Adipose tissue (tissue), 3 donors: ENCODE measurements around the gene SORCS2. TPM values are rescaled to one million over a fixed set of nuclear protein-coding genes. Genes with fewer than 3 reads are reported as not detected.
"Not testable (repeated sequence)": the region's sequence is repeated elsewhere in the genome, so short reads cannot be mapped to it uniquely, and the experiment has no call there.

Experiments used
- H3K27ac ChIP-seq: one replicate; pipeline ENCODE4 v1.5.1; 2013; ENCODE audit warnings: low read depth, low read length
- WGBS, 3 donors: extraction: QIAGEN DNeasy Blood & Tissue Kit; methylation state at CpG; one replicate each; pipeline ENCODE4 v1.1.7; 2013; 5-methylcytosine and 5-hydroxymethylcytosine counted together
- polyA plus RNA-seq, 3 donors: library from polyadenylated mRNA; stranded (reverse); fragments of 200-250 nt; gene quantifications; one replicate each; pipeline ENCODE4 v1.2.3, GENCODE V29; 2013
- donor health status: healthy with polysubstance abuse.
- donor health status: Bipolar disorder and iron deficiency.
- donor health status: healthy.

SORCS2 gene
- polyA plus RNA-seq, 3 donors = 0.22 to 2.2 (median 0.83) TPM

DNA sequence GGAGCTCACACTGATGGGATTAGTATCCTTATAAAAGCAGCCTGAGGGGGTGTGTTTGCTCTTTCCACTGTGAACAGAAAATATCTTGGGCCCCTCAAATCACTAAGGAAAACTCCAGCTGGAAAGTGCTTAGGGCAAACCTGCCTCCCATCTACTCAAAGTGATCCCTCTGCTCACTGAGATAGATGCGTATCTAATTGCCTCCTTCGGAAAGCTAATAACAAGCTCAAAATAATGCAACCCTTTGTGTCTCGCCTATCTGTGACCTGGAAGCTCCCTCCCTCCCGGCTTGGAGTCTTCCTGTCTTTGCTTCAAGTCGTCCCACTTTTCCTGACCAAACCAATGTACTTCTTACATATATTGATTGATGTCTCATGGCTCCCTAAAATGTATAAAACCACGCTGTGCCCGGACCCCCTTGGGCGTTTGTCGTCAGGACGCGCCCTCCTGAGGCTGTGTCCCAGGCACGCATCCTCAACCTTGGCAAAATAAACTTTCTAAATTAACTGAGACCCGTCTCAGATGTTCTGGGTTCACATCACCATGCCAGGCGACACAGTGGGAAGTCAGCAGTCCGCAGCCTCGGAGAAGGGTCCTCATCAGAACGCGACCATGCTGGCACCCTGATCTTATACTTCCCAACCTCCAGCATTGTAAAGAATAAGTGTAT lies 34.1 kb upstream of the SORCS2 start:
- 90 to 92% (median 90%) methylated on average over 18 of the region's 18 CpGs for WGBS, 3 donors

GRCh38 chr4:7158991-7159390 lies 33.3 kb upstream of the SORCS2 start:
- 76 to 93% (median 91%) methylated on average over 10 of the region's 10 CpGs for WGBS, 3 donors
- no peak overlapping the region for H3K27ac ChIP-seq

More for the DNA sequence above, 34.1 kb upstream of the SORCS2 start:
- H3K27ac ChIP-seq = no peak overlapping the region

GRCh38 chr4:7159923-7160322 lies 32.4 kb upstream of the SORCS2 start:
- 34 to 86% (median 85%) methylated on average over 6 of the region's 6 CpGs for WGBS, 3 donors
- H3K27ac ChIP-seq = no peak overlapping the region

DNA sequence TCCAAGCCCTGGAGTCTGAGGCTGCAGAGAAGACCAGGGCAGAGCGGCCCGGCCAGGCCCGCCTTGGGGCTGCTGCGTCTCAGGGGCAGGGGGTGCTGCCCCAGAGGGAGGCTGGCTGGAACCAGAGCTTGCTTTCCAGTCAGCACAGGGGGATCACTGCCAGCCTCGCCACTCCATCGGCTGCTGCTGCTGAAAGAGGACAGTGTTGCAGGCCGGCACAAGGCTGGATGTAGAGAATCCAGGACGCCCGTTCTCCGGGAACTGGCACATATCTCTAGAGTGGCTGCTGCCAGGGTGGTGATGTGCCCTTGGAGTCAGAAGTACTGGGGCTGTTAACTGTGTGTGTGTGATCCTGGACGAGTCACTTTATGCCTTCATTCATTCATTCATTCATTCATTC lies 31.9 kb upstream of the SORCS2 start:
- H3K27ac ChIP-seq = no peak overlapping the region
- WGBS, 3 donors = 51 to 91% (median 84%) methylated on average over 11 of the region's 11 CpGs

- 74 to 94% (median 90%) methylated on average over 10 of the region's 10 CpGs for WGBS, 3 donors
Measured at GRCh38 chr4:7160951-7161440, 31.3 kb upstream of the SORCS2 start.

GRCh38 chr4:7161721-7162214 lies 30.6 kb upstream of the SORCS2 start:
- H3K27ac ChIP-seq = no peak overlapping the region
- 26 to 88% (median 79%) methylated on average over 6 of the region's 6 CpGs for WGBS, 3 donors

More at GRCh38 chr4:7160951-7161440, 31.3 kb upstream of the SORCS2 start:
- H3K27ac ChIP-seq = no peak overlapping the region

- not testable (repeated sequence) for H3K27ac ChIP-seq
- WGBS, 3 donors = 73 to 93% (median 92%) methylated on average over 26 to 28 of the region's 28 CpGs
Measured at GRCh38 chr4:7165056-7165873, 27.1 kb upstream of the SORCS2 start.

GRCh38 chr4:7165874-7166201 lies 26.5 kb upstream of the SORCS2 start:
- no peak overlapping the region for H3K27ac ChIP-seq
- 93 to 96% (median 95%) methylated on average over 9 of the region's 9 CpGs for WGBS, 3 donors

DNA sequence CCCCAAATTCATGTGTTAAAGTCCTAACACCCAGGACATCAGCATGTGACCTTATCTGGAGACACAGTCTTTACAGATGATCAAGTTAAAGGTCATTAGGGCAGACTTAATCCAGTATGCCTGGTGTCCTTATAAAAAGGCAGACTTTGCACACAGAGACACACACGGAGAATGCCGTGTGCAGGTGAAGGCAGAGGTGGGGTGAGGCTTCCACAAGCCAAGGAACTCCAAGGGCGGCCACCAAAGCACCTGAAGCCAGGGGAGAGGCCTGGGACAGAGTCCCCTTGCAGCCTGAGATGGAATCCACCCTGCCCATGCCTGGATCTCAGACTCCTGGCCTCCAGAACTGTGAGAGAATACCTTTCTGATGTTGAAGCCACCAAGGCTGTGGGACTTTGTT lies 26.1 kb upstream of the SORCS2 start:
- no peak overlapping the region for H3K27ac ChIP-seq
- WGBS, 3 donors = 89 to 100% (median 98%) methylated on average over 3 of the region's 3 CpGs

DNA sequence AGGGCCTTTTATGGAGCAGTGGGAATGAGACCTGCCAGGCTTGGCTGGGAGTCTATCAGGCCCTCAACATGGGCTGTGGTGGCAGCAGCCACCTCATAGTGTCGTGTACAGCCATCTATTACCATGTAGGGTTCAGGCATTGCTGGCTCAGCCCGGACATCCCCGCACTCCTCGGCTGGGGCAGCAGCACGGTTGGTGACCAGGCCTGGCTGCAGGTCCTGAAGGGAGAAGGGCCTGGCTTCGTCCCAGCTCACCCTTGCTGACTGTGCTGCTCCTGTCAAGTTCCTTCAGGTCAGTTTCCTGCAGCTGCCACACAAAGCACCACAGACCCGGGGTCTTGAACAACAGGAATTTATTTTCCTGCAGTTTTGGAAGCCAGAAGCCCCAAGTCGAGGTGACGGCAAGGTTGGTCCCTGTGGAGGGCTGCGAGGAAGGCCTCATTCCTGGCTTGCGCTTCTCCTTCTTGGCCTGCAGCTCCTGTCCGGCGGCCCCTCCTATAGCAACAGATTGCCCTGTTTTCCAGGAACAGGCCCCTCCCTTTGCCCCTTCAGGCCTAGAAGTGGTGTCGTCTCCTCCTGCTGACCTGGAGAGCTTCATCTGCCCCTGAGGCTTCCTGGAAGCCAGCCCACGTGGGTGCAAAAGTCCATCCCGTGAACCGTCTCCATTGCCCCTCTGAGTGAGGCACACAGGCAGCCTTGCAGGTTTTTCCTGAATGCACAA lies 25.2 kb upstream of the SORCS2 start:
- 65 to 73% (median 66%) methylated on average over 17 of the region's 17 CpGs for WGBS, 3 donors
- H3K27ac ChIP-seq = no peak overlapping the region

DNA sequence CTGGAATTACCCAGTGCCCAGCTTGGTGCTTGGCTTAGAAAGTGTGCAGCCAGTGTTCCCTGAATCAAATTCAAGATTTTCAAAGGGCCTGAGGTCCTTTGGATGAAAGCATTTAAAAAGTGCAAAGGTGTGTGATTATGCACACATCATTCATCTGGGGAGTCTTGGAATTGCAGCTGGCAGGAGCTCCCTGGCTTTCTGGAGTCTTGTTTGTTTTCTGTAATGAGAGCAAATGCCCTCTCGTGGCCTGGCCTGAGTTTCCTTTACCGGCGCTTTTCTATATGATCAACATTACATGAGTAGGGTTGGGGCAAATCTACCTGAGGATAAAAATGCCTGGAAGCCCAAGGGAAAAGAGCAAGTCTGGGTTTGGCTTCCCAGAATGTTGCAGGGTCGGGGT lies 24.6 kb upstream of the SORCS2 start:
- WGBS, 3 donors = 46 to 81% (median 75%) methylated on average over 4 of the region's 4 CpGs
- no peak overlapping the region for H3K27ac ChIP-seq

DNA sequence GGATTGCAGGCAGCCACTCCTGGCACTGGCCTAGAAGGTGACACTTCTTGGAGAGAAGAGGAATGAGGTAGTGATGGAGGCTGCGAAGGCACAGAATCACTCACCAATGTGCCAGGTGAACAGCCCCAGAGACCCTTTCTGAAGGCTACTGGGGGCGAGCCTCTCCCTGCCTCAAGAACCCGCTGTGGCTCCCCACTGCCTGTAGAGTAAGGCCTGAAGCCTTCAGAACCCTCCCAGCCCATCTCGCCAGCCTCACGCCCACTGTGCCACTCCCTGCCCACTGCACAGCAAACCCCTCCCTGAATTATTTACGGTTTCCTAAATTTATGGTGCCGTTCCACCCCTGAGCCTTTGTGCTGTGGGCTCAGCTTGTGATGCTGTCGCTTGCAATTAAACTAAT lies 24.2 kb upstream of the SORCS2 start:
- WGBS, 3 donors = 94 to 96% (median 94%) methylated on average over 8 of the region's 8 CpGs
- H3K27ac ChIP-seq = no peak overlapping the region

DNA sequence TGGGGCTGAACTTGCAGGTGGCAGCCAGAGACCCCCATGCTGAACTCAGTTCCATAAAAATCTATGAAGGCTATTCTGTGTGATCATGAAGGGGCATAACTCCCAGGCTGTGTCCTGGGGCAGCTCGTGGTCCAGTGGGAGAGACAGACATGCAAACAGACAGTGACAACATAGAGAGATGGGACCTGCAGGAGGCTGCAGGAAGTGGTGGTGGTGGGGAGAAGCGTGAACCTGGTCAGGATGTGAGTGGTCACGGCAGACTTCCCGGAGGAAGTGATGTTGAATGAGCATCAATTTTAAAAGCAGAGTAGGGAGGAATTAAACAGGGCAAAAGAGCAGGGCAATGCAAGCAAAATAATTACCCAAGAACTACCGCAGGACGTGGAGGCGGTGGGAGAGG lies 23.2 kb upstream of the SORCS2 start:
- 68 to 90% (median 68%) methylated on average over 7 of the region's 7 CpGs for WGBS, 3 donors
- H3K27ac ChIP-seq = no peak overlapping the region

DNA sequence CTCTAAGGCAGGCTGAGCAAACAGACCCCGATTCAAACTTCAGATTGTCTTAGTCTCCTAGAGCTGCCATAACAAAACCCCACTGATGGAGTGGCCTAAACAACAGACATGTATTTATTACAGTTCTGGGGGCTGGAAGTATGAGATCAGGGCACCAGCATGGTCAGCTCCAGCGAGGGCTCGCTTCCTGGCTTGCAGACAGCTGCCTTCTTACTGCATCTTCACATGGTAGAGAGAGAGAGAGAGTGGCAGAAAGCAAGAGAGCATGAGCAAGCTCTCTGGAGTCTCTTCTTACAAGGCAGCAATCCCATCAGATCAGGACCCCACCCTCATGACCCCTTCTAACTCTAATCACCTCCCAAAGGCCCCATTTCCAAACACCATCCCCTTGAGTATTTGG lies 22.3 kb upstream of the SORCS2 start:
- WGBS, 3 donors = 79 to 93% (median 91%) methylated on average over 3 of the region's 3 CpGs

GRCh38 chr4:7171191-7171900 lies 21.0 kb upstream of the SORCS2 start:
- WGBS, 3 donors = 72 to 81% (median 80%) methylated on average over 4 of the region's 4 CpGs

More for the DNA sequence above, 22.3 kb upstream of the SORCS2 start:
- H3K27ac ChIP-seq = no peak overlapping the region

GRCh38 chr4:7172508-7172907 lies 19.8 kb upstream of the SORCS2 start:
- no peak overlapping the region for H3K27ac ChIP-seq
- 91 to 97% (median 92%) methylated on average over 6 of the region's 6 CpGs for WGBS, 3 donors

More at GRCh38 chr4:7171191-7171900, 21.0 kb upstream of the SORCS2 start:
- H3K27ac ChIP-seq = no peak overlapping the region

DNA sequence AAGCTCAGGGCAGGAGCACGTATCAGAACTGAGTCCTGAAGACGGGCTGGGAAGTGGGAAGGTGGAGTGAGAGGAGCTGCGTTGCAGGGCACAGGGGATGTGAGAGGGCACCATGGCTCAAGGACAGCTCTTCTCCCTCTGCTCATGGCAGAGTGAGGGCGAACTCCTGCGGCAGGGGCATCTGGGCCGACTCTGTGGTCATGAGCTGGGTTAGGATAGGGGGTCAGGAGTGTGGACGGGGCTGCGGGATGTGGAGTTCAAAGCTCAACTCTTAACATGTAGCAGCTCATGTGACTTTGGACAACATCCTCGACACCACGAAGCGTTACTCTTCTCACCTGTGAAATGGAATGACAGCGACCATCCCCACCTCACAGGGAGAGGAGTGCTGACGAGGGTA lies 19.4 kb upstream of the SORCS2 start:
- H3K27ac ChIP-seq = no peak overlapping the region
- 89% methylated on average over 13 of the region's 13 CpGs for WGBS, 3 donors

DNA sequence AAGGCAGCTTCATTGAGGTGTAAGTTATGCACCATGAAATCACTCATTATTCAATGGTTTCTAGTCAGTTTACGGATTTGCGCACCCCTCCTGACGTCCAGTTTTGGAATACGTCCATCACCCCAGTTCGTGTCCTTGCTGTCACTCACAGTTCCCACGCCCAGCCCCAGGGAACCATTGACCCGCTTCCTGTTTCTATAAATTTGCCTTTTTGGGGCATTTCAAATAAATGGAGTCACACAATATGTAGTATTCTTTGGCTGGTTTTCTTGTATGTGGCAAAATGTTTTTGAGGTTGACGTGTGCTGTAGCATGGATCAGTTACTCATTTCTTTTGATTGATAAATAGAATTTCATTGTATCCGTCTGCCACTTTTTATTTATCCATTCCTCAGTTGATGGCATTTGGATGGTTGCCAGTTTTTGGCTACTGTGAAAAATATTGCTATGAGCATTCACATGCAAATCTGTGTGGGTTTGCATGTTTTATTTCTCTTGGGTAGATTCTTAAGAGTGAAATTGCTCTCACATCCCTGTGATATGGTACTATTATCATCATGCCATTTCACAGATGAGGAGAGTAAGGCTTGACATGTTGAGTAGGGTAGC lies 18.4 kb upstream of the SORCS2 start:
- no peak overlapping the region for H3K27ac ChIP-seq
- 60 to 75% (median 66%) methylated on average over 9 of the region's 9 CpGs for WGBS, 3 donors
